RPMI8226 (cell line): Measurements from ENCODE around the gene NPM3.

ENCODE experiments used
- DNase-seq: peaks from one replicate; pipeline ENCODE4 v3.0.0-alpha.2; 2015

The NPM3 gene

GRCh38 chr10:101773923-101774588 lies 9.2 kb downstream of the NPM3 start:
- no peak for DNase-seq

GRCh38 chr10:101772895-101773761 lies 10.1 kb downstream of the NPM3 start:
- DNase-seq = no peak

GRCh38 chr10:101772017-101772894 lies 11.0 kb downstream of the NPM3 start:
- DNase-seq = no peak

GRCh38 chr10:101771380-101771779 lies 11.9 kb downstream of the NPM3 start:
- DNase-seq = no peak

- no peak for DNase-seq
Observed at GRCh38 chr10:101770331-101771215, 12.7 kb downstream of the NPM3 start.

GRCh38 chr10:101769541-101770180 lies 13.6 kb downstream of the NPM3 start:
- DNase-seq = no peak

- DNase-seq = no peak
Observed at GRCh38 chr10:101768791-101769170, 14.5 kb downstream of the NPM3 start.

GRCh38 chr10:101767966-101768790 lies 15.1 kb downstream of the NPM3 start:
- no peak for DNase-seq

DNA sequence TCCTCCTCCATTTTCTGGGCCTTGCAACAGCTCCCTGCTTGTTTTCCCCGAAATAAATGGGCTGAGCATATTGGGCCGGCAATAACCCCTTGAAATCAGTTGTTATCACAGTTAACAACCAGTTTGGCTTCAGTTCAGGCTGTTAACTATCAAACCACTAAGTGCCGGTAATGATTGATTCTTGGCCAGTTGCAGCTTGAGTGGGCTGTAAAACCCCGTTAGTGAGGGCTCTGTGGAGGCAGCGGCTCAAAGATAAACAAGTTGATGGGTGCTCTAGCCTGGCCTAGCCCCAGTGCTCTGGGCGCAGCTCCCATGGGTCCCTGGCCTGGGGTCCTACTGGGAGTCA lies 15.7 kb downstream of the NPM3 start:
- no peak for DNase-seq

DNA sequence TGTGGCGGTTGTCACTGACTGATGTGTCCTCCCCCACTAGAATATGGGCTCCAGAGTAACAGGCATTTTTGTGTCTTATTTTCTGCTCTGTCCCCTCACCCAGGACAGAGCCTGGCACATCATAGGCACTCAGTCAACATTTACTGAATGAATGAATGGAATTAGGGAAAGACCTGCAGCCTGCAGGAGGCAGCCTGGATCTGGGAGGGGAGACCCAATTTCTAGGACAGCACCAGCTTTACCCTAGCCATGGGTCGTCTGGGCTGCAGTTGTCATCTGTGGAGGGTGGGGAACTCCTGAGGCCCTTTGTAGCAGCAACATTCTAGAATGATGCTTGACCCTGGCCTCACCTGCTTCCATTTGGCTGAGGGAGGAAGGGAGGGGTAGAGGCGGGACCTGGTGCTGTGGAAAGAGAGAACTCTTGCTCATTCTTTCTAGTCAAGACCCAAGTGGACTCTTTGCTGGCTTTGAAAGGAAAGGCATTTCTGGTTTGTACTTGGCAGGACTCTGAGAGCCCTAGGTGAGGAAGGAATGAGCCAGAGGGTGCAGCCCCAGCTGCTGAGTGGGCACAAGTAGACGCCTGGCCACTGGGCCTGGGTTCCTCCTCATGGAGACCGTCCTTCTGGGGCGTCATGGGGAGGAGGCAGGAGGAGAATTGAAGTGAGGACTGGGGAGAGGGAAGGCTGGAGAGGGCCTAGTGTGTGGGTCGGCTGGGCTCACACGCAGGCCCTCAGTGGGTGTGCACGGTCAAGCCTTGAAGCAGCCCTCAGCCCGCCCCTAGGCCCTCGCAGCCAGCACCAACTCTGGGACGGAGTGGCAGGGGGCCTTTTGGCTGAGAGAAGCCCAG lies 16.3 kb downstream of the NPM3 start:
- no peak for DNase-seq

- no peak for DNase-seq
Observed at GRCh38 chr10:101766306-101766705, 16.9 kb downstream of the NPM3 start.

DNA sequence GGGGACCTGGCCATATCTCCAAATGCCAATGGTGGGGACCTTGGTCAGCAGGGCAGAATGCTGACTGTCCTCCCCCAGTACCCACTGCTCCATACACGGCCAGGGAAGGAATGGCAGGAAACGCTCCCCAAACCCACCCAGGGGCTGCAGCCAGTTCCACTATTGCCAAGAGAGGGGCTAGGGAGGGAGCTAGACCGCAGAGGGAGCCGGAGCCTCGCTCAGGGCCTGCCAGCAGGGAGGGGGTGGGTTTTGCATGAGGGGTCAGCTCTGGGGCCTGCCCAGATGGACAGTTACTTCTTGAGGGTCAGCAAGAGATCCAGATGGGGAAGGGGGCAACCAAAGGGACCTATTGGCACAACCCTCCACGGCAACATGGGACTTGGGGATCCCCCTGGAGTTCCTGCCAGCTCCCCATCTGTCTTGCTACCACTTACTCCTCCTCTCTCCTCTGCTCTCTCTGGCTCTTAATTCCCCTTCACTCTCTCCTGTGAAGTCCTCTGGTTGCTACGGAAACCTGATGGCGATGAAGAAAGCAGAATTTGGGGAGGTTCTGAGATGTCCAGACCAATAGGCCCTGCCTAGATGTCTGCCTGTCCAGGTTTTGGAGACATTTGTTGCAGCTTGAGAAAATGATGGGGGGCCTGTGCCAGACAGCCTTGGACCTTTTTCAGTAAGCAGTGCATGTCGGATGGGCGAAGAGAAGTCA lies 20.0 kb downstream of the NPM3 start:
- no peak for DNase-seq

GRCh38 chr10:101762736-101763135 lies 20.5 kb downstream of the NPM3 start:
- DNase-seq = no peak

- no peak for DNase-seq
Observed at GRCh38 chr10:101761226-101761625, 22.0 kb downstream of the NPM3 start.

- DNase-seq = no peak
Observed at GRCh38 chr10:101760510-101760909, 22.7 kb downstream of the NPM3 start.

- DNase-seq = no peak
Observed at GRCh38 chr10:101759309-101760247, 23.7 kb downstream of the NPM3 start.

DNA sequence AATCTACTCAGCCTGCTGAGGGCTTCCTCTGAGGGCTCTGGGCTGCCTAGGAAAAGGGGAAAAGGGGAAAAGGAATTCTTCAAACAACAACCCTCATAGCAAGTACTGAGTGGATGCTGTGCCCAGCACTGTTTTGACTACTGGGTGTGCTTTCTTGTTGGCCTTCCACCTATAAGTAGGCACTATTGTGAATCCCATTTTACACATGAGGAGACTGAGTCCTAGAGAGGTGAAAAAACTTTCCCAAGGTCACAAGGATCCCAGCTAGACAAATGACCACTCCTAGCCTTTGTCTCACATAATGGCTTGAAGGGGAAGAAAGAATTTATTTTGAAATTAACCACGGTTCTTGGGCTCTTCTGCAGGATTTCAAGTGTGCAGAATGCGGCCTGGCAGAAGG lies 24.4 kb downstream of the NPM3 start:
- no peak for DNase-seq

GRCh38 chr10:101752241-101752640 lies 31.0 kb downstream of the NPM3 start:
- DNase-seq = no peak
